Medulla oblongata (tissue), 1 donor: ENCODE data around the gene CLEC1B.
A peak's percentile ranks its signal among the peaks of the same experiment; 100 is the strongest.
"Not testable (repeated sequence)": the region's sequence is repeated elsewhere in the genome, so short reads cannot be mapped to it uniquely, and the experiment has no call there.

Experiments
- DNase-seq: peaks from one replicate; pipeline ENCODE4 v3.0.0-alpha.2; 2015; ENCODE audit errors: extremely low spot score

The CLEC1B gene

GRCh38 chr12:9974731-9975130 is 24.2 kb downstream of the CLEC1B start:
- DNase-seq: not testable (repeated sequence)

DNA sequence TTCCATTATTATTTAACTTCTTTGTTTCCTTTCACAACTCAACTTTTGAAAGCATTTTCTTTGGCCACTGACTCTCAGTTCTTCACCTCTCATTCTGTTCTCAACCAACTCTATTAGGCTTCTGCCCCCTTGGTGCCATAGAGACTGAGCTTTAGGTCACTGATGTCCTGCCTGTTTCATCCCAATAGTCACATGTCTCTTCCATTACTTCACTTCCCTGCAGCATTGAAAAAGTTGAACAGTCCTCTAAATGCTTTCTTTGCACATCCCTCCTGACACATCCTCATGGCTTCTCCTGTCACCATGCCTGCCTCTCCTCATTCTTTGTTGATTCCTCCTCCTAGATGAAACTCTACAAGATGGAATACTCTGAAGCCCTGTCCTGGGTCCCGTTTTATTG is 25.0 kb downstream of the CLEC1B start:
- no peak for DNase-seq

- no peak for DNase-seq
Observed at GRCh38 chr12:9971181-9971580, 27.7 kb downstream of the CLEC1B start, which contains the start of gene CLEC12A. TSS of gene CLEC12A (plus strand) at chr12:9971409. CDS start at chr12:9971597, 188 bp downstream.

- DNase-seq: no peak
Observed at GRCh38 chr12:9969673-9970072, 29.2 kb downstream of the CLEC1B start.

DNA sequence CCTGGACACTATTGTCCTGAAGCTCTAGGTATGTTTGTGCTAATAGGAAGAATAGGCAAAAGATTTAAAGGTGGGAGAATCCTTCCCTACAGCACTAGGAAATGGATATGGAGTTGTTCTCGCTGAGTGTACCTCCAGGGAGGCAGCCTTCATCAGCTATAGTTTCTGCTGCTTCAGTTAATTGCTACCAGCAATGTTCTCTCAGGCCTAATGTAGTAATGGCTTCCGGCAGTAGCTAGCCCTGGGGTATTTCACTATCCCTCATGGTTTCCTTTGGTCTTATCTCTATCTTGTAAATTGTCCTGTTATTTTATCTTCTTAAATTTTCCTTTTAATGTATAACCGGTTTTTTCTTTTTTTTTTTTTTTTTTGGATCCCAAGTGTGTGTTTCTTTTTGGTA is 37.0 kb downstream of the CLEC1B start:
- DNase-seq: no peak

DNA sequence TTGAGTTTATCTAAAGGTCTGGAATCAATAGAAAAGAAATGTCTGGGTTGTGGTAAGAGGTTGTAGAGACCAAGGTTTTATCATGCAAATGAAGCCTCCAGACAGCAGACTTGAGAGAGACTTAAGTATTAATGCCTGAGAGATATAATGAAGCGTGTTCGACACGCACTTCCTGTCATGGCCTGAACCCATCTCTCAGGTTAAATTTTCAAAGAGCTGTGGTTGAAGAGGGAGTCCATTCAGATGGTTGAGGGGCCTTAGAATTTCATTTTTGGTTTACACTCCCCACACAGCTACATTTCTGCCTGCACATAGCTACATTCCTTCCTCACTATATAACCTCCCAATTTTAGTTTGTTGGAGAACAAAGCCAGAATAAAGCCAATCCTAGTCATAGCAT is 37.8 kb downstream of the CLEC1B start:
- no peak for DNase-seq

GRCh38 chr12:9960590-9960989 is 38.3 kb downstream of the CLEC1B start:
- no peak for DNase-seq

DNA sequence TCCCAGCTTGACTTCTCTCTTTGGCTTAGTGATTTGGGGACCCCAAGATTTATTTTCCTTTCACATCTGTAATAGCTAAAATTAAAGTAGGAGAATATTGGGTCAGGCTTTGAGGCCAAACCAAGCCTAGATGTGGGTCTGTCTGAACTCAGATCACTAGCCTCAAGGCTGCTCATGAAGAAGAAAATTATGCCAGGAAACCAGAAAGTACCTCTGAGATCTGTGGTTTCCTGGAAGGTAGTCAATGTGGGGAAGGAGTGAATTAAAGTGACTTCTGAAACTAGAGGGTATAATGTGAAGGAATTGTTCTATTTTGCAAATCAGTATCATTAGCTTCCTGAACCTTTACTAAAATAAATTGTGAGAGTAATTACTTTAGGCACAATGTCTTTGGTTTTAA is 41.1 kb downstream of the CLEC1B start:
- DNase-seq: no peak

DNA sequence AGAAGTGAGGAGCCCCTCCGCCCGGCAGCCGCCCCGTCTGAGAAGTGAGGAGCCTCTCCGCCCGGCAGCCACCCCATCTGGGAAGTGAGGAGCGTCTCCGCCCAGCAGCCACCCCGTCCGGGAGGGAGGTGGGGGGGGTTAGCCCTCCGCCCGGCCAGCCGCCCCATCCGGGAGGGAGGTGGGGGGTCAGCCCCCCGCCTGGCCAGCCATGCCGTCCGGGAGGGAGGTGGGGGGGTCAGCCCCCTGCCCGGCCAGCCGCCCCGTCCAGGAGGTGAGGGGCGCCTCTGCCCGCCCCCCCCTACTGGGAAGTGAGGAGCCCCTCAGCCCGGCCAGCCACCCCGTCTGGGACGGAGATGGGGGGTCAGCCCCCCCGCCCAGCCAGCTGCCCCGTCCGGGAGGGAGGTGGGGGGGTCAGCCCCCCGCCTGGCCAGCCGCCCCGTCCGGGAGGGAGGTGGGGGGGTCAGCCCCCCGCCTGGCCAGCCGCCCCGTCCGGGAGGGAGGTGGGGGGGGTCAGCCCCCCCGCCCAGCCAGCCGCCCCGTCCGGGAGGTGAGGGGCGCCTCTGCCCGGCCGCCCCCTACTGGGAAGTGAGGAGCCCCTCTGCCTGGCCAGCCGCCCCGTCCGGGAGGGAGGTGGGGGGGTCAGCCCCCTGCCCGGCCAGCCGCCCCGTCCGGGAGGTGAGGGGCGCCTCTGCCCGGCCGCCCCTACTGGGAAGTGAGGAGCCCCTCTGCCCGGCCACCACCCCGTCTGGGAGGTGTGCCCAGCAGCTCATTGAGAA is 45.8 kb downstream of the CLEC1B start:
- not testable (repeated sequence) for DNase-seq

DNA sequence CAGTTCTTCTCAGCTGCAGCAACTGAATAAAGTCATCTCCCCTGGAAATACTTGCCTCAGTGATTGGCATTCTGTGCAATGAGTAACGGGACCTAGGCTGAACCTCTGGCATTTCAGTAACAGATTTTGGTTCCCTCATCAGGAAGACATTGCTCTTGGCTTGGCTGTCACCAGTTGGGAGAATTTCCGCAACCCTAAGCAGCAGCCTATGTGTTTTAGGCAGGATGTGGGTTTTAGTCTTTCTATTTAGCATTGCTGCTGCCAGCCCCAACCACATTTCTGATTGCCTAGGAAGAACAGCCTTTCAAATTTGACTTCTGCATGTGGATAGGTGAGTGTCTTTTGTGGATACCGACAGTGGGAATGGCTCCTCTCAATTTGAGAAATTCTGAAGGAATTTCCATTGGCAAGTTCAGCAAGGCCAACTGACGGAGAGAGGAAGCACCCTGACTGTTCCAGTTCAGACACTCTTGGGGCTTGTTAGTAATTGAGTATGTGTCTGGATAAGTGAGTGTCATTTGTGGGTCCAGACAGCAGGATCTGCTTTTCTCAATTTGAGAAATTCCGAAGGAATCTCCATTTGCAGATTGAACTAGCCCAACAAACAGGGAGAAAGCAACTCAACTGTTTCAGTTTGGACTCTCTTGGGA is 47.8 kb downstream of the CLEC1B start:
- no peak for DNase-seq

GRCh38 chr12:9948606-9949296 is 50.2 kb downstream of the CLEC1B start:
- peak; percentile 57 for DNase-seq

DNA sequence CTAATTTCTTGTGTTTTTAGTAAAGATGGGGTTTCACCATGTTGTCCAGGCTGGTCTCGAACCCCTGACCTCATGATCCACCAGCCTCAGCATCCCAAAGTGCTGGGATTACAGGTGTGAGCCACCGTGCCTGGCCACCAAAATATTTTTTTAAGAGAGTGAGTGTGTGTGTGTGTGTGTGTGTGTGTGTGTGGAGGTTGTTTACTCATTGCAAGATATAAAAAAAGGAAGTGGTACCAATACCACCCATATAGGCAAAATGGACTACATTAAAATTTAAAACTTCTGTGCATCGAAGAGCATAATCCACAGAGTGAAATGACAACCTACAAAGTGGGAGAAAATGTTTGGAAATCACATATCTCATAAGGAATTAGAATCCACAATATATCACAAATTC is 51.2 kb downstream of the CLEC1B start:
- DNase-seq: no peak

DNA sequence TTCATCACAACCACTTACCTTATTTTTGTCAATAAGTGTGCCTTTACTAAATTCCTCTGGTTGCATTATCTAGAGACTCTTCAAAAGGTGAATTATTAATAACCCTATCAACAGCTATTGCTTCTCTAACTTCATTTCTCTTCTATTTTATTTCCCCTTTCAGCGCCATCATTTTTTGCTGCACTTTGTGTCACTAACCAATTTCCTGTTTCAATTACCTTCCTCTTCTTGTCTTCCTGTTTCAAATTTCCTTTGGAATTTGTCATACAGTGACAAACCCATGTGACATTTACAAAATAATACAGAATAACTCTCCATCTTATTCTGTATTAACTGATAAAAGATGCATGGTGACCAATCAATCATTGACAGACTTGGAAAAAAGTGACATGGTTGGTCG is 54.5 kb downstream of the CLEC1B start:
- DNase-seq: no peak

DNA sequence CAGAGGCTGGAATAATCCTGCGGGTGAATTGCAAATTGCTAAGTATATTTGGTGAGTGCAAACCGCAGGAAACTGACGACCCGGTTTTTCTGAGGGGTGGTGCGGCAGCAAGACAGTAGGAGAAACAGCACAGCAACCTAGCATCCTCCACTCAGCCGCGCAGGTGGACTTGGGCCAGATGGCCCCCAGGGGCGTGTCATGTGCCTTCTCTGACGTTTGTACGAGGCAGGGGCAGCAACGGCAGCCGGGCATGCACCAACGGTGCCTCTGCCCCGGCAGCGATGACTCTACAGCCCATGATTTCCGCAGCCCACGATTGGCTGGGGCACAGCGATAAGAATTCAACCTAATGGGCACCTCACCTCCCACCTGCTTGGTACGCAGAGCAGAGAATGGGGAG is 55.7 kb downstream of the CLEC1B start:
- DNase-seq: no peak
